Lung (tissue), 16 donors: ENCODE results near the gene GALNT2. TPM values are rescaled to one million over a fixed set of nuclear protein-coding genes. Genes with fewer than 3 reads are reported as not detected.

Experiments used
- ATAC-seq: fragments of 200-7000 bp; cut with Tn5 transposase; one replicate; pipeline ENCODE4 v1.9.1; 2020; ENCODE audit warnings: moderate number of reproducible peaks; ENCODE audit not compliant: insufficient read depth, low FRiP score
- DNase-seq, 3 donors: peaks; one replicate each; pipeline ENCODE4 v3.0.0-alpha.2; 2013 to 2017
- H3K27ac ChIP-seq, 2 donors: one replicate each; pipeline ENCODE4 v1.5.1; 2013; ENCODE audit warnings: mild to moderate bottlenecking in 2 of 2, moderate library complexity in 2 of 2, control low read depth in 1 of 2, inconsistent platforms in 1 of 2, low read depth in 1 of 2, low read length in 1 of 2
- H3K27me3 ChIP-seq, 3 donors: one replicate each; pipeline ENCODE4 v1.5.1; 2013; ENCODE audit warnings: low read length in 2 of 3; ENCODE audit not compliant: control insufficient read depth in 3 of 3, insufficient read depth in 3 of 3
- H3K36me3 ChIP-seq, 4 donors: one replicate each; pipeline ENCODE4 v1.5.1; 2013; ENCODE audit warnings: low read length in 4 of 4, mild to moderate bottlenecking in 1 of 4, moderate library complexity in 1 of 4; ENCODE audit not compliant: control insufficient read depth in 4 of 4, insufficient read depth in 4 of 4
- H3K4me1 ChIP-seq, 5 donors: one replicate each; pipeline ENCODE4 v1.5.1; 2013; ENCODE audit warnings: low read length in 5 of 5, mild to moderate bottlenecking in 2 of 5, moderate library complexity in 1 of 5; ENCODE audit not compliant: control insufficient read depth in 5 of 5, insufficient read depth in 5 of 5
- H3K4me3 ChIP-seq: one replicate; pipeline ENCODE4 v1.5.1; 2013; ENCODE audit warnings: mild to moderate bottlenecking, control low read depth, moderate library complexity
- H3K9ac ChIP-seq, 2 donors: one replicate each; pipeline ENCODE4 v1.5.1; 2013; ENCODE audit warnings: low read length in 2 of 2, control low read depth in 1 of 2; ENCODE audit not compliant: insufficient read depth in 1 of 2
- H3K9me3 ChIP-seq, 4 donors: one replicate each; pipeline ENCODE4 v1.5.1; 2013; ENCODE audit warnings: low read length in 3 of 4, mild to moderate bottlenecking in 1 of 4, moderate library complexity in 1 of 4; ENCODE audit not compliant: control insufficient read depth in 4 of 4, insufficient read depth in 3 of 4
- CTCF ChIP-seq: IDR thresholded peaks from 2 replicates; pipeline ENCODE4 v1.5.1; 2012; ENCODE audit warnings: mild to moderate bottlenecking; ENCODE audit errors: control extremely low read depth, extremely low read depth
- WGBS, 2 donors: extraction: QIAGEN DNeasy Blood & Tissue Kit; methylation state at CpG; one replicate each; pipeline ENCODE4 v1.1.7; 2013; 5-methylcytosine and 5-hydroxymethylcytosine counted together
- long read RNA-seq, 5 donors: transcript quantifications; one replicate each; lab custom pipeline, GENCODE V29; 2026
- polyA plus RNA-seq, 2 donors: library from polyadenylated mRNA; stranded (reverse); fragments of 200-250 nt; gene quantifications; one replicate each; pipeline ENCODE4 v1.2.1, GENCODE V29; 2013
- total RNA-seq, 2 donors: library from RNA; depleted of rRNA in 1 of 2; stranded (reverse); fragments of >200 nt in 1 of 2; gene quantifications; one replicate each; pipeline ENCODE4 v1.2.1, GENCODE V29; 2014 to 2021
- donor health status: control.
- donor health status: control.
- donor health status: Bipolar disorder and iron deficiency.
- donor health status: healthy.
- donor health status: DM: yes; HTN: yes; CAD: no.

The GALNT2 gene
- 100 to 1,000 TPM in 1 of 2 donors, 10 to 100 TPM in 1; 37.2 to 101 TPM for total RNA-seq
- polyA plus RNA-seq = 10 to 100 TPM; 23.1 to 80.6 TPM
- long read RNA-seq, donor 1, full-length matches to known transcripts = 17 of 22 reads
- long read RNA-seq, donor 1, partial matches to known transcripts = 5 of 22 reads
- long read RNA-seq, donor 1, other reads (novel, unspliced or antisense) = 0 of 22 reads
- long read RNA-seq, donor 2, full-length matches to known transcripts = 1 of 13 reads
- long read RNA-seq, donor 2, partial matches to known transcripts = 12 of 13 reads
- long read RNA-seq, donor 2, other reads (novel, unspliced or antisense) = 0 of 13 reads
- long read RNA-seq, donor 3, full-length matches to known transcripts = 3 of 13 reads
- long read RNA-seq, donor 3, partial matches to known transcripts = 10 of 13 reads
- long read RNA-seq, donor 3, other reads (novel, unspliced or antisense) = 0 of 13 reads
- long read RNA-seq, donor 4, full-length matches to known transcripts = 1 of 7 reads
- long read RNA-seq, donor 4, partial matches to known transcripts = 6 of 7 reads
- long read RNA-seq, donor 4, other reads (novel, unspliced or antisense) = 0 of 7 reads
- long read RNA-seq, donor 5, full-length matches to known transcripts = 14 of 20 reads
- long read RNA-seq, donor 5, partial matches to known transcripts = 6 of 20 reads
- long read RNA-seq, donor 5, other reads (novel, unspliced or antisense) = 0 of 20 reads

- ATAC-seq = peak; percentile 95
- 1% methylated on average over 45 to 104 of the region's 104 CpGs for WGBS, 2 donors
- no peak for TF ChIP-seq CTCF
These were observed at the start of gene GALNT2 for GRCh38 chr1:230066466-230067404. Gene GALNT2, plus strand, starts transcription at chr1:230067238. Its CDS starts 43 bp downstream, at chr1:230067281.

GRCh38 chr1:230020451-230020850, 46.6 kb upstream of the GALNT2 start:
- no peaks in the 10 kb centered on the region for H3K27me3 ChIP-seq
- DNase-seq (no peak), ATAC-seq (no peak)
- H3K9ac ChIP-seq = no peak overlapping the region
- no peak overlapping the region for H3K27ac ChIP-seq
- H3K4me3 ChIP-seq = no peak overlapping the region
- WGBS, 2 donors = 90 to 94% methylated on average over 3 of the region's 3 CpGs
- H3K4me1 ChIP-seq = no peaks in the 10 kb centered on the region
- no peaks in the 10 kb centered on the region for H3K9me3 ChIP-seq
- no peaks in the 10 kb centered on the region for H3K36me3 ChIP-seq
- TF ChIP-seq CTCF = no peak

More at GRCh38 chr1:230066466-230067404, at the start of gene GALNT2:
- no peaks in the 10 kb centered on the region for H3K36me3 ChIP-seq
- peak within 1 kb of the TSS; percentile 46 to 59 for H3K9ac ChIP-seq
- H3K27ac ChIP-seq = peak within 1 kb of the TSS; percentile 91 to 95
- H3K27me3 ChIP-seq = peaks cover 0 to 2% (median 0%) of the 10 kb centered on the region in 3 donors
- H3K4me3 ChIP-seq = peak within 1 kb of the TSS; percentile 88
- DNase-seq = peak; percentile 87 to 94 (median 89)
- peaks cover 0 to 18% (median 6%) of the 10 kb centered on the region in 5 donors for H3K4me1 ChIP-seq
- peaks cover 0 to 5% (median 0%) of the 10 kb centered on the region in 4 donors for H3K9me3 ChIP-seq

- peaks cover 0 to 2% (median 0%) of the 10 kb centered on the region in 5 donors for H3K4me1 ChIP-seq
- DNase-seq = no peak
- WGBS, 2 donors = 62 to 66% methylated on average over 6 of the region's 6 CpGs
- no peak for ATAC-seq
- no peak overlapping the region for H3K27ac ChIP-seq
- H3K9me3 ChIP-seq = peaks cover 0 to 6% (median 3%) of the 10 kb centered on the region in 4 donors
- no peaks in the 10 kb centered on the region for H3K27me3 ChIP-seq
- H3K9ac ChIP-seq = no peak overlapping the region
- H3K4me3 ChIP-seq = no peak overlapping the region
- no peak for TF ChIP-seq CTCF
- H3K36me3 ChIP-seq = no peaks in the 10 kb centered on the region
These were observed 44.2 kb upstream of the GALNT2 start for GRCh38 chr1:230022666-230023380.
